ENCODE measurements around the gene ICA1L. TPM values are rescaled to one million over a fixed set of nuclear protein-coding genes. Genes with fewer than 3 reads are reported as not detected.

ICA1L gene
- total RNA-seq, 2 experiments from 2014 or later: 1.5 to 1.6 TPM

- intact Hi-C loops (cut with DNase I, micrococcal nuclease): loop anchor here (10.0 kb wide), 3 partner anchors 123 to 983 kb away; no protein-coding TSS in a partner anchor
- no peaks in the 10 kb centered on the region for H3K27me3 ChIP-seq (ENCODE audit: control insufficient read depth in 1 of 2, insufficient read depth in 2 of 2, low read length in 2 of 2)
- Mint-ChIP-seq H3K27ac (no peak overlapping the region), H3K27me3 (no peaks in the 10 kb centered on the region), H3K9me3 (no peaks in the 10 kb centered on the region), H3K4me1 (ENCODE audit: low read depth) (peaks cover 17% of the 10 kb centered on the region), H3K36me3 (ENCODE audit: low read depth) (no peaks in the 10 kb centered on the region), H3K4me3 (peak overlapping the region; percentile 46)
- peak; percentile 64 for TF ChIP-seq CTCF (IDR thresholded peaks at IDR 0.05)
- DNase-seq (peak in 13 of 14 experiments; percentile 6 to 71 (median 18)), ATAC-seq (ENCODE audit: poor library complexity) (peak; percentile 73)
- H3K36me3 ChIP-seq (ENCODE audit: insufficient read depth, low read length): no peaks in the 10 kb centered on the region
- no peaks in the 10 kb centered on the region for H3K9me3 ChIP-seq (ENCODE audit: control insufficient read depth in 1 of 2, insufficient read depth in 1 of 2, low read length in 2 of 2)
- peaks cover 6% of the 10 kb centered on the region for H3K4me1 ChIP-seq (ENCODE audit: insufficient read depth, low read length)
- H3K27ac ChIP-seq (ENCODE audit: low read depth in 1 of 2, low read length in 2 of 2): no peak overlapping the region
- POLR2A ChIA-PET: no interaction called here
- no peak overlapping the region for H3K4me3 ChIP-seq (ENCODE audit: low read length)
- CTCF ChIA-PET: interaction anchor here (0.5 to 1.0 kb wide), 3 partner anchors 39 to 268 kb away, joined by 3 to 4 read pairs (median 3); no protein-coding TSS in a partner anchor
Measured at GRCh38 chr2:202831242-202832220, 40.0 kb downstream of the ICA1L start.

- DNase-seq (no peak), ATAC-seq (ENCODE audit: poor library complexity) (no peak)
- H3K27ac Mint-ChIP-seq: no peak overlapping the region
- no peaks in the 10 kb centered on the region for H3K9me3 ChIP-seq (ENCODE audit: control insufficient read depth in 1 of 2, insufficient read depth in 1 of 2, low read length in 2 of 2)
- H3K27ac ChIP-seq (ENCODE audit: low read depth in 1 of 2, low read length in 2 of 2): no peak overlapping the region
- H3K27me3 ChIP-seq (ENCODE audit: control insufficient read depth in 1 of 2, insufficient read depth in 2 of 2, low read length in 2 of 2): no peaks in the 10 kb centered on the region
- H3K36me3 Mint-ChIP-seq (ENCODE audit: low read depth): no peaks in the 10 kb centered on the region
- H3K4me3 Mint-ChIP-seq: no peak overlapping the region
- H3K9me3 Mint-ChIP-seq: no peaks in the 10 kb centered on the region
- no peaks in the 10 kb centered on the region for H3K36me3 ChIP-seq (ENCODE audit: insufficient read depth, low read length)
- intact Hi-C loops (cut with DNase I, micrococcal nuclease): loop anchor here in 1 of 2 experiments (5.0 kb wide), 1 partner anchor 627 kb away; no protein-coding TSS in a partner anchor
- TF ChIP-seq CTCF (IDR thresholded peaks at IDR 0.05): no peak
- POLR2A ChIA-PET: no interaction called here
- H3K27me3 Mint-ChIP-seq: no peaks in the 10 kb centered on the region
- H3K4me1 Mint-ChIP-seq (ENCODE audit: low read depth): no peaks in the 10 kb centered on the region
- CTCF ChIA-PET: no interaction called here
- H3K4me1 ChIP-seq (ENCODE audit: insufficient read depth, low read length): no peaks in the 10 kb centered on the region
- H3K4me3 ChIP-seq (ENCODE audit: low read length): no peak overlapping the region
Measured at GRCh38 chr2:202824901-202825300, 46.7 kb downstream of the ICA1L start.

- Mint-ChIP-seq H3K27me3 (no peaks in the 10 kb centered on the region), H3K9me3 (no peaks in the 10 kb centered on the region), H3K4me1 (ENCODE audit: low read depth) (no peaks in the 10 kb centered on the region), H3K4me3 (no peak overlapping the region), H3K36me3 (ENCODE audit: low read depth) (no peaks in the 10 kb centered on the region), H3K27ac (no peak overlapping the region)
- ATAC-seq (ENCODE audit: poor library complexity) (no peak), DNase-seq (no peak)
- Histone ChIP-seq H3K4me1 (ENCODE audit: insufficient read depth, low read length) (no peaks in the 10 kb centered on the region), H3K27me3 (ENCODE audit: control insufficient read depth in 1 of 2, insufficient read depth in 2 of 2, low read length in 2 of 2) (no peaks in the 10 kb centered on the region), H3K4me3 (ENCODE audit: low read length) (no peak overlapping the region), H3K27ac (ENCODE audit: low read depth in 1 of 2, low read length in 2 of 2) (no peak overlapping the region), H3K36me3 (ENCODE audit: insufficient read depth, low read length) (no peaks in the 10 kb centered on the region), H3K9me3 (ENCODE audit: control insufficient read depth in 1 of 2, insufficient read depth in 1 of 2, low read length in 2 of 2) (no peaks in the 10 kb centered on the region)
- POLR2A ChIA-PET: no interaction called here
- CTCF ChIA-PET: no interaction called here
- no peak for TF ChIP-seq CTCF (IDR thresholded peaks at IDR 0.05)
- intact Hi-C loops (cut with DNase I, micrococcal nuclease): no loop called here
Measured at GRCh38 chr2:202822411-202822810, 49.2 kb downstream of the ICA1L start.

All from CD4-positive, alpha-beta T cell (primary cell).